HG03175 (cell line): ENCODE data around the gene QKI.
A peak's percentile ranks its signal among the peaks of the same experiment; 100 is the strongest.
"Not testable (repeated sequence)": the region's sequence is repeated elsewhere in the genome, so short reads cannot be mapped to it uniquely, and the experiment has no call there.

Experiments used
- ATAC-seq: cut with Tn5 transposase; IDR thresholded peaks from one replicate; pipeline ENCODE4 v1.9.1; 2021; ENCODE audit warnings: mild to moderate bottlenecking, moderate library complexity; ENCODE audit not compliant: unreplicated experiment

Gene QKI

GRCh38 chr6:163438298-163438939 lies 23.9 kb downstream of the QKI start:
- ATAC-seq, result no peak

- no peak for ATAC-seq
Observed at GRCh38 chr6:163438940-163439335, 24.4 kb downstream of the QKI start.

GRCh38 chr6:163439390-163439789 lies 24.9 kb downstream of the QKI start:
- ATAC-seq, result not testable (repeated sequence)

- no peak for ATAC-seq
Observed at GRCh38 chr6:163439997-163440396, 25.5 kb downstream of the QKI start.

GRCh38 chr6:163442336-163442735 lies 27.8 kb downstream of the QKI start:
- ATAC-seq, result no peak

- no peak for ATAC-seq
Observed at GRCh38 chr6:163444077-163444476, 29.6 kb downstream of the QKI start.

- no peak for ATAC-seq
Observed at GRCh38 chr6:163446549-163446948, 32.0 kb downstream of the QKI start.

- no peak for ATAC-seq
Observed at GRCh38 chr6:163449076-163449475, 34.6 kb downstream of the QKI start.

GRCh38 chr6:163454425-163454824 lies 39.9 kb downstream of the QKI start:
- ATAC-seq, result no peak

GRCh38 chr6:163455552-163455951 lies 41.0 kb downstream of the QKI start:
- no peak for ATAC-seq

GRCh38 chr6:163457637-163458561 lies 43.4 kb downstream of the QKI start:
- ATAC-seq, result no peak

GRCh38 chr6:163459007-163459406 lies 44.5 kb downstream of the QKI start:
- ATAC-seq, result no peak

GRCh38 chr6:163459536-163459935 lies 45.0 kb downstream of the QKI start:
- ATAC-seq, result no peak

GRCh38 chr6:163460307-163460782 lies 45.8 kb downstream of the QKI start:
- peak; percentile 90 for ATAC-seq

- no peak for ATAC-seq
Observed at GRCh38 chr6:163461696-163462095, 47.2 kb downstream of the QKI start.

GRCh38 chr6:163463180-163463579 lies 48.7 kb downstream of the QKI start:
- ATAC-seq, result no peak

- no peak for ATAC-seq
Observed at GRCh38 chr6:163463795-163464194, 49.3 kb downstream of the QKI start.

GRCh38 chr6:163466839-163467390 lies 52.4 kb downstream of the QKI start:
- ATAC-seq, result no peak

- no peak for ATAC-seq
Observed at GRCh38 chr6:163468738-163469137, 54.2 kb downstream of the QKI start.

GRCh38 chr6:163469459-163469985 lies 55.0 kb downstream of the QKI start:
- no peak for ATAC-seq

GRCh38 chr6:163470611-163471010 lies 56.1 kb downstream of the QKI start:
- ATAC-seq, result no peak

- ATAC-seq, result no peak
Observed at GRCh38 chr6:163474581-163474980, 60.1 kb downstream of the QKI start.
